Activated CD4-positive, CD25-positive, alpha-beta regulatory T cell treated with anti-CD3 and anti-CD28 coated beads, Interleukin-2, amount 50 U/mL, for 24 hours (primary cell): Measurements from ENCODE around the gene RABGAP1.

ENCODE experiments used
- ATAC-seq, 2 donors: fragments of 150-1000 bp; cut with Tn5 transposase; one replicate each; pipeline ENCODE4 v1.10.0; 2021; ENCODE audit warnings: mild to moderate bottlenecking in 1 of 2, moderate library complexity in 1 of 2

Gene RABGAP1

DNA sequence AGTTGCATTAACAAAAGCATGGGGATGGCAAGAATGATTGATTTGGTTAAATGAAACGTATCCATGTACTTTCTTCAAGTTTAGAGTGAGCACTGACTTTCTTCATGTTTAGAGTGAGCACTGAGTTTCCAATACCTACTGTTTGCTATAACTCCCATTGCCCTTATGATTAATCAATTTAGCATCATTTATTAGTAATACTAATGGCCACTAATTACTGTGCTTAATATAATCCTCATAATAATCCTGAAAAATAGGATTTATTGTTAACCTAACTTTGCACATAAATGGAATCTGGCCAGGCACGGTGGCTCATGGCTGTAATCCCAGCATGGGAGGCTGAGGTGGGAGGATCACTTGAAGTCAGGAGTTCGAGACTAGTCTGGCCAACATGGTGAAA is 70.6 kb downstream of the RABGAP1 start:
- no peak for ATAC-seq

DNA sequence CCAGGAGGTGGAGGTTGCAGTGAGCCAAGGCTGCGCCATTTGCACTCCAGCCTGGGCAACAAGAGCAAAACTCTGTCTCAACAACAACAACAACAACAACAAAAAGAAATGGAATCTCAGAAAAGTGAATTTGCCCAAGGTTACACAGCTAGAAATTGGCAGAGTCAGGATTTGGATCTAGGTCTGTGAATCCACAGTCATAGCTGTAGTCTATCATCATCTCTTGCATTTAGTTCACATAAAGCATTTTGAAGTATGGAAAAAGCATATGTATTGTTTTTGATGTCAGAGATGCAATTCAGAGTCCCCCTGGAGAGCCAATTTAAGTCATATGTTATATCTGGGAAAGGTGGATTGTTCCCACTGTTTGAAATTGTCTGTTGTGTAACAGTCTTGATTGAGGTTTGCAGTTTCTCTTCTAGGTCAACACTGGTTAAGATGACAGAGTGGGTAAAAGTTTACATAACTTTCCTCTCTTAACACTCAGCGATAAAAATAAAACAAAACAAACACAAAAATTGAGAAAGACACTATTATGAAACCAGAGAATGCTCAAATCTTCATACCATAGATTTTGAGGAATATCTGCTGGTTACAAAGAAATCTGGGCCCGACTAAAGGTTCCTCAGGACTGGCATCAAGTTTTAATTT is 71.2 kb downstream of the RABGAP1 start:
- ATAC-seq: no peak

DNA sequence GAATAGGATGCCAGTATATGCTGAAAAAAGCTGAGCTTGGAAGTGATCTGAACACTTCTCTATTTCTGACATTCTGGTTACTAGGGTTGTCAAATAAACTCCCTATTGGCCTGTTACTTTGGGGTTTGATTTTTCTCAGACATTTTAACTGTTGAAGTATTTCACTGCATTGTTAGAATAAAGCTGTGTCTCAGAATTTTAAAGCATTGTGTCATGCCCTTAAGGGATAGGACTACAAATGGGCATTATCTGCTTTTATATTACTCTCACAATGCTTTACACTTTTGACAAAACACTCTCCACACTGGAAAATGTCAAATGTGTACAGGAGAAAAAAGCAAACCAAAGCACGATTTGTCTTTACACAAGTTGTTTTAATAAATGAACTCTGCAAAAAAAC is 75.8 kb downstream of the RABGAP1 start:
- ATAC-seq: no peak

DNA sequence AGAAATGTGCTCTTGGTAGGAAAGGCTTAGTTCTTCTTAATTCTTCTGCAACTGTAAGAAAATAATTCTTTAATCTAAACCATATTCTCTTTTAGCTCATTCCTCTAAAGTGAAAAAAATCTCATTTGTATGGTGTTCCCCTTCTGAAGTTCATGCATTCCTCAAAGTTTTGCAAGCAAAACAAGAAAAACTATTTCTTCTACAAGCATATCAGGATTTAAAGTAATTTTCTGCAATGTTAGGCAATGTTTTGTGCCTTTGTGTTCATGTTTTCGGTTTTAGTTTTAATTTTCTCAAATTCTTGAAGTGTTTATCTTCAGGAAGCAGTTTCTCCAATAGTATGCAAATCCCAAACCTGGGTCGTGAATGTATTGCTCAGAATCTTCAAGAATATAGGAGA is 80.0 kb downstream of the RABGAP1 start:
- no peak for ATAC-seq

DNA sequence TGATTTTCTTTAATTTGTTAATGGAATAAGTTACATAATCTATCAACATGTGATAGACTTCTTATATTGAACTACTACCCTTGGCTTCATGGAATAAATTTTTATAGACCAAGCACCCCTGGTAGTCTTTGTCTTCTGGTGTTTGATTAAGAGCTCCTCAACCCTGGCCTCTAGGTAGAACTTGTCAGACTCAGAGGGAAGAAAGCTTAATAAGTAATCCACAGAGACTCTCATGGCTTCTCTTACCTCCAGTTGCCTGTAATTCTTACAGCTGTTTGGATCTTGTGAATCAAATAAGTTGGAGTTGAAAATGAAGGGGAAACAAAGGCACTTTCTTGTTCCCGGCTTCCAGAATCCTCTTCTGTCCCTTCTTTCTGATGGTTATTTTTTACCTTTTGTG is 85.6 kb downstream of the RABGAP1 start:
- no peak for ATAC-seq

DNA sequence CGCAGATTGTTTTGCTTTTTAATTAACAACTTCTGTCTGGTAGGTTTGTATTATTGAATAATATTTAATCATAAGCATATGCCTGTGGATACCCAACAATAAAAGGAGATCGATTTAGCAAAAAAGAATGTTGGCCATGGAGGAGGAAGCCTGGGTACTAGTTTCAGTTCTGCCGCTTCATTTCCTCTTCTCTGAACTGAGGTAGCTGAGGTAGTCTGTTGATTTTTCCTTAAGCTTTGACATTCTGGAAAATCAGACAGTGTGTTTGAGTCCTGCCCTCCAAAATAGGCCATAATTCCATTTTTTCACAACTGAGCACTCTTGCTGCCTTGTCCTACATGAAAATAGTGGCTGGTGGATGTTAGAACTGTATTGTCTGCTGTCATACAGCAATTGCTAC is 86.7 kb downstream of the RABGAP1 start:
- no peak for ATAC-seq

DNA sequence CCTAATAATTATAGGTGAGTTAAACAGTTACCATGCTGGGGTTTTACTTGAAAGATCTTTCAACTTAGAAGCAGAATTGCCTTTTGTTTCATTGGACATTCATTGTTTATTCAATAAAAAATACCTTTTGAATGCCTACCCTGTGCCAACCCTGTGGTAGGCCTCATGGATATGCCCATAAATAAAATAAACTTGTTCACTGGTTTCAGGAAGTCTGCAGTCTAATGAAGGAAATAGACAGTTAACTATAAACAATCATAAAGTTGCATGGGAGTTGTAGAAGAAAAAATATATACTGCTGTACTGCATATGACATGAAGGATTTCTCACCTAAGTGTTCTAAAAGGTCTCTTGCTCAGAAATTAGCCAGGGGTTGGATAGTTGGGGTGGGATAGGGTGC is 87.3 kb downstream of the RABGAP1 start:
- no peak for ATAC-seq

DNA sequence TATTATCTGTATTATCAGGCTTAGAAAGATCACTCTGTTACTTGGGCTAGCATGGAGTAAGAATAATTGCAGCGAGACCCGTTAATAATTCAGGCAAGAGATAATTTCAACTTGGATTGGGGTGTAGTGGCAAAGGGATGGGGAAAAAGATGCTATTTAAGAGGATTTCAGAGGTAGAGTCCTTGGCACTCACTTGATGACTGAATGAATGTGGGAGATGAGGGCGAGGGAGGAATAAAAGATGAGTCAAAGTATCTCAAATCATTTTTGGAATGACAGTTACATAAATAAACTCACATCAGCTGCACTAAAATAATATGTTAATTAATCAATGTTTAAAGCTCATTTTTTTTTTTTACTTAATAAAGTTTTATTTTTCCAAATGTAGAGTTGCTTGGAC is 88.2 kb downstream of the RABGAP1 start:
- ATAC-seq: no peak

DNA sequence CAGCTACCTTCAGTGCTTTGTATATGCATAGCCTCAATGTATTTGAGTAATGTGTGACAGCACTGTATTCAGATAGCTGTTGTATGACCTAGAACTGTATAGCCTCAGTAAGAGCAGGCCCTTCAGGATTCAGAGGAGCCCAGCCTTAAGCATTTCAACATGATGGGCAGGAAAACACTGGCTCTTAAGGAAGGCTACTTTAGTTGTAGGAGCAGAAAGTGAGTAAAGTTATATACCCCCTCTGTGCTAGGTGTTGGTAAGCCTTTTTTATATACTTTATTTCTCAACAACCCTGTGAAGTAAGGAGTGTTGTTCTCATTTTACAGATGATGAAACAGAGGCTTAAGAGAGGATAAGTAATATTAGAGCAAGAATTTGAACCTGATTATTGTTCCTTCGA is 91.1 kb downstream of the RABGAP1 start:
- no peak for ATAC-seq

DNA sequence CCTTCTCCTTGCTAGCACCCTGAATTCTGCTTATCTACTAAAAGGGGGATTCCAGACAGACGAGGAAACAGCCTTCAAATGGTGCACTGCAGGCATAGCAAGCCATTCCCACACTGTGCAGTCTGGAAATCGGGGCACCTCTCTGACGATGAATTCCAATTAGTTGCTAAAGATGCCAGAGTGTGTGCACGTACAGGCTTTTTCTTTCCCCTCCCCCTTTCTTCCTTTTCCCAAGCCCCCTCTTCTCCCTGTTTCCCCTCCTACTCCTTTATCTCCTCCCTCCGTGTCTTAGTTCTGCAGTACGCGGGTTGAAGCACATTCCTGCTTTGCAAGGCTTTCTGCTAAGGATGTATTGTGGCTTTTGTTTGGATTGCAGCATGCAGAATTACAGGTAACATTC is 92.5 kb downstream of the RABGAP1 start, which contains the start of gene GPR21:
Gene GPR21 (plus strand): TSS at position 316 of the 400 bp plus-strand sequence. CDS start 900 bp downstream, outside the sequence.
- no peak for ATAC-seq

DNA sequence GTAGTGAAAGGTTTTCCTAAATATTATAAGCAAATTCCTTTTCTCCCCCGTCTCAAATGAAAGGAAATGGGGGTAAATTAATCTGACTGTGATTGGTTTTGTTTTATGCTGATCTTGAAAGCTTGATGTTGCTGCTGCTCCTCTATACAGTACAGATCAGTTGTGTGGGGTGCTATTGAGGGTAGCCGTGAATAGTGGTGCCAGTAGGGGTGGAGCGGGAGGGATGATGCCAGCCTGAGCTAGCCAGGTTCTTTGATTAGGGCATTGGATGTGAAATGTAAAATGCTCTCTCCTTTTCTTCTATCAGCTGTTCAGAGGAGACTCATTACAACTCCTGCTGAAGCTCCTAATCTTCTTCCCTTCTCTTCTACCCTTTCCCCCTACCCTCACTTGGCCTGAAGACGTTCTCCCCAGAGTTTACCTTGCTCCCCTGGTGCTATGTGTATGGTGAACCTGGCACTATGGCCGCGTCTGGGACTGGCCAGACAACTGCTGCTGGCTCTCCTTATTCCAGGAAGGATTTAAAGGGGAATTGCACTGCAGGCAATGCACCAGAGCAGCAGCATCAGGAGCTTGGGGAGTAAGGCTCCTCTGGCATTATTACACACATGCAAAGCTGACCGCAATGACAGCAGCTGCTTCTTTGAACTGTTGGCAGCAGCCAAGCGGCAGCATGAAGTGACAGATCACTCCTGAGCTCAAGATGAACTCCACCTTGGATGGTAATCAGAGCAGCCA is 93.2 kb downstream of the RABGAP1 start:
- ATAC-seq: no peak

DNA sequence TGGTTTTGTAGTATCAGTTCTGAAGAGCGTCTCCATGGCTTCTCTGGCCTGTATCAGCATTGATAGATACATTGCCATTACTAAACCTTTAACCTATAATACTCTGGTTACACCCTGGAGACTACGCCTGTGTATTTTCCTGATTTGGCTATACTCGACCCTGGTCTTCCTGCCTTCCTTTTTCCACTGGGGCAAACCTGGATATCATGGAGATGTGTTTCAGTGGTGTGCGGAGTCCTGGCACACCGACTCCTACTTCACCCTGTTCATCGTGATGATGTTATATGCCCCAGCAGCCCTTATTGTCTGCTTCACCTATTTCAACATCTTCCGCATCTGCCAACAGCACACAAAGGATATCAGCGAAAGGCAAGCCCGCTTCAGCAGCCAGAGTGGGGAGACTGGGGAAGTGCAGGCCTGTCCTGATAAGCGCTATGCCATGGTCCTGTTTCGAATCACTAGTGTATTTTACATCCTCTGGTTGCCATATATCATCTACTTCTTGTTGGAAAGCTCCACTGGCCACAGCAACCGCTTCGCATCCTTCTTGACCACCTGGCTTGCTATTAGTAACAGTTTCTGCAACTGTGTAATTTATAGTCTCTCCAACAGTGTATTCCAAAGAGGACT is 94.2 kb downstream of the RABGAP1 start:
- ATAC-seq: no peak

DNA sequence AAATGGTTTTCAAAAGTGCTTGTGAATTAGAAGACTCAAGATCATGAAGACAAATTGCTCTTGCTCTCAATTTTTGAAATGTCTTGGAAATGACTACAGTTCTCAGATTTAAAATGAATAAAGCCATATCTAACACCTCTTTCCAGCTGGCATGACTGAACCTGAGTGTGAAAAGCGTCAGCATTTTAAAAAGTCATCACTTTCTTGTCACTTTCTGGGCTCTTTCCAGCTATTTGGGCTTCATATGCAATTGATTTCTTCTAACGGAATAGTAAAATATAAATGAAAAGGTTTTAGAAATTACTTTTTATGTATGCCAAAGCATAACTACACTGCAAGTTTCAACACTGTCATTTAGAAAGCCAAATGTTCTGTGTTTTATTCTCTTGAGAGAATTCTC is 95.0 kb downstream of the RABGAP1 start:
- ATAC-seq: no peak

DNA sequence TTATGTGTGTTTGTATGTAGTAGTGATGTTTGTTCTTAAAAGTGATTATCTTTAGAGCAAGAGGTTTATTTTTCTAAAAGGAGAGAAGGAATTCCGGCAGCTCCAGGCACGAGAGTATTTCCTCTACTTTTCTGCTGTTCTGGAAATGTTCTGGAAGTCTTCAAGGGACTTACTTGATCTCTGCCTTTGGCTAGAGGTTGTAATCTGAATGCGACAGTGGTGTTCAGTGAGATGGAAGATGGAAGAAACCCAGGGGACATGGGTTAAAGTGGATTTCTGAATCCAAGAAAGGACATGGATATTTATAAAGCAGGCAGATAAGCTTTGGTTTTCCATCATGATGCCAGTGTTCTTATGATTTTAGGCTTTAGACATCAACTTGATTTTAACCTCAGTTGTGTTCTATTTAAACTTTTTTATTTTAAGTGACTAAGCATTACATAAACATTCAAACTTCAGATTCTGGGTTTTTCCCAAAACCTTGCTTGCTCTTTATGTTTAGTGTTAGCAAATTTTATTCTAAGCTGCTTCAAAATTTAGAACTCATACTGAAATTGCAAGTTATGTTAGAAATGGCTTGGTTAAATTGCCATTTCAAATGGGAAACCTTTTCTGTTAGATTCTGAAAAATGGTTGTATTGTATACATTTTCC is 96.2 kb downstream of the RABGAP1 start:
- ATAC-seq: no peak

DNA sequence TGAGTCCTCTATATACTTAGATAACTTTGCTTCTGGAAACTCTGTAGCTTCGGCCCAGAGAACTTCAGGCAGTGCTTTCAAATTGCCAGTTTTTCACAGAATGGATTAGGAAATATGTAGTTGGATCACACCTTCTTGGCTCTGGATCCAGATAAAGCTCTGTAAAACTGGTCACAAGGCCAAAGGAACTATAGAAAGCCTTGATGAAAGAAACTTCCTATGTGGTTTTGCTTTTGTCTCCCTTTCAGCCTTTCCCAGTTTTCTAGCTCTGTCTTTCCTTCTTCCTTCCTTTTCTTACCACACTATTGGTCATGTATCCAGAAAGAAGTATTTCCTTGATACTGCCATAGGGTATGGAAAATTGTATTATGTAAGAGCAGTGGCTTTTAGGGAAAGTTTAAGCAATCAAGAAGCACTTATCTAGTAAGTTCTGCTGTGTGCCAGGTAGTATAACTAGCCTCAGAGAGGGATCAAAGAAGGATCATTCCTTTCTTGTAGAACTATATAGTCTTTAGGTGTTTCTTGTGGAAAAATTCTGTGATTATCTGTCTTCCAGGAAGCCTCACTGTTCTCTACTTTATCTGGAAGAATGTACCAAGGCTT is 98.9 kb downstream of the RABGAP1 start:
- no peak for ATAC-seq

DNA sequence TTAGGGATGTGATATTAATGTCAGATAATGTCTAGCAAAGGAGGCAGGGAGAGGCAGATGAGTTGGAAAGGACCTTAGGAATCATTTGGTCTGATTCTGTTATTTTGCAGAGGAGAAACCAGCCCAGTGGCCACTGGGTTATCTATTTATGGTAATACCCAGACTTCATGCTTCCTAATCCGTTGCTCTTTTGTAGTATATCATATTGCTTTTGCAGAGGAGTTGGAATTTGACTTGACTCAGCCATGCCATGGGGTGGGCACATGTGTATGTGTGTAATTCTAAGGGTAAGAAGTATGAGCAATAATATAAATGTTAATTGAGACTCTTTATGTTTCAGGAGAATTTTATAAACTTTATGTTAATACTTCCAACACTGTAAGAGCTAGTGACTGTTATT is 100.0 kb downstream of the RABGAP1 start:
- no peak for ATAC-seq

DNA sequence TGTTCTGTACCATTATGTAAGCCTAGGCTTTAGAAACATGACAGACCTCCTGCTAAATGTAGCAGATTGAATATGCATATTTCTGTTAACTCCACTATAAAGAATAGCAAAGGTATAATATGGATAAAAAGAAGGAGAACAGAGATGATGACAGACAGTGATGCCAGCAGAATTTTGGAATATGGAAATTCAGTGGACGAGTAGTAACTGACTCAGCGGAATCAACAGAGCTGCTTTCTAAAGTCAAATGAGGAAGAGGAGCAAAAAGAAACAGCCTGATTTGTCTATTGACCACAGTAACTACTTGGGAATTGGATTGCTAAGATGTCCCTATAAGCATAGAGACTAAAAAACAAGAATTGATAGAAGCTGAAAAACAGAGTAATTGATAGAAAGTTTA is 100.7 kb downstream of the RABGAP1 start:
- no peak for ATAC-seq

DNA sequence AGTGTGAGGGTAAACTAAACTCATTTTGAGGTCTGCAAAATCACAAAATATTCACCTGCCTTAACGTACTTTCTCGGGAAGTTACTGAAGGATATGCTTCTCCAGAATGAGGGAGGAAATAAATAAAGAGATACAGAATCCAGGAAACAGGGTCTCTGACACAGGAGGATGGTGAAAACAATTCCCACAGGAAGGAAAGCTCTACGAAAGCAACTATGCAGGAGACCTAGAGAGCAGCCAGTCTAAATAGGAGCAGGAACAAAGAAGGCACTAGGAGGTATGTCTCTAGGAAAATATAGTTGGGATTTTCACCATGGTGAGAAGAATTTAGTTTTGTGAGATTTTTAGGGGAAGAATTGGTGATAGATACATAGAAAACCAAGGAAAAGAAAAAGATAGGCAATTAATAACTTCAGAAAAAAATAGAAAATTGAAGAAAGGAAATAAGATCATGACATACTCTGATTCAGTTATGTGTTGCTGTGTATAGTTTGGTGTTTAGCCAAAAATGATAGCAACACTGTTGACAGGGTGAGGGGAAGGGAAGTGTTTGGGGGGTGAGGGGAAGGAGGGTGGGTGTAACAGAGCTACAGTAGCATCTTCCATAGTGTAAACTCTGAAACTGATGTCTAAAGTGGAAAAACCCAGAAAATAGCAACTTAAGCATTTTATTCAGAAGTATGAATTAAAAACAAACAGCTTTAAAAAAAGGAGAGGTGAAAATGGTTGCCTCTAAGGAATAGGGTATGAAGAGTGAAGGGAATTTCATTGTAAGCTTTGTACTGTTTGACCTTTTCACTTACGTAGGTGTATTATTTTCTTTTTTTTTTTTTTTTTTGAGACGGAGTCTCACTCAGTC is 102.5 kb downstream of the RABGAP1 start:
- ATAC-seq: no peak

DNA sequence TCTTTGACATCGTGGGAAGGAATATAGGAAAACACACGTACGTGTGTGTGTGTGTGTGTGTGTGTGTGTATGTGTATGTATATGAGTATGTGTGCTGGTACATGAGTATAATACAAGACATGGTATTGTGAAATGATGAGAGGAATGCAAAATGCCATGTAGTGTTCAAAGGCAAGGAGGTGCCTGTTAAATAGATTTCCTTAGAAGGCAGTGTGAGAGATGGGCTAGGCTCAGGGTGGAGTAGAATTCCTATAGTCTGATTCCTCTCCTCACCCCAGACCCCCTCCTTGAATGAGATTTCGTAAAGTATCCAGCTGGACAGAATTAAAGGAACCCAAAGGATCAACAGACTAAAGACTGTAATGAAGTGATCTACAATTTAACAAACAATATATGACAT is 103.8 kb downstream of the RABGAP1 start:
- ATAC-seq: no peak

DNA sequence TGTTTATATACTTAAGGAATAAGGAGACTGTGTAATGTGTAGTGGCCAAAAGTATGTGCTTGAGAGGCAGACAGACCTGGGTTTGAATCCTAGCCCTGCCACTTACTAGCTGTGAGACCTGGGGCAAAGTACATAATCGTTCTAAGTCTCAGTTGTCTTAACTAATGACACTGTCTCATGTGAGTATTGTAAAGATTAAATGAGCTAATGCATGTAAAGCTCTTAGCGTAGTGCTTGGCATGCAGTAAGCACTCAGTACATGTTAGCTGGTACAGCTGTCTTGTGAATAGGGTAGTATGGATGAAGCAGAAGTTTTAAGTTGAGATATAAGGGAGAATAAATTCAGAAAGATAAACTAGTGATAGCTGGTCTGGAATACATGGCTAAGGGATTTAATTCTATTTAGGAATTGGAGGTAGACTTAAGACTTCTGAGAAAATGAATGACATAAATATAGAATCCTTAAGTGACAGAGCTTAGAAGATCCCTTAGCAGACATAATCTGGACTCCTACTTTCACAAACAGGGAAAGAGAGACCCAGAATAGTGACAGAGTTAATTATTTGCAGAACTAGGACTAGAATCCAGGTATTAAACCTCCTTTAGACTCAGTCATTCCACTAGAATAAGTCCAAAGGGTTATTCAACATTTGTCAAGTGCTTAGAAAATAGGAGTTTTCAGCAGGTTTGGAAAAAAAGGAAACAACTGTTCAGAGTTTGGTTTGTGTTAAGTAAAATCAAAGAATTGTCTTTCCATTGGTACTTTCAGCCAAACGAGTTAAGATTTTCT is 105.8 kb downstream of the RABGAP1 start:
- ATAC-seq: no peak

DNA sequence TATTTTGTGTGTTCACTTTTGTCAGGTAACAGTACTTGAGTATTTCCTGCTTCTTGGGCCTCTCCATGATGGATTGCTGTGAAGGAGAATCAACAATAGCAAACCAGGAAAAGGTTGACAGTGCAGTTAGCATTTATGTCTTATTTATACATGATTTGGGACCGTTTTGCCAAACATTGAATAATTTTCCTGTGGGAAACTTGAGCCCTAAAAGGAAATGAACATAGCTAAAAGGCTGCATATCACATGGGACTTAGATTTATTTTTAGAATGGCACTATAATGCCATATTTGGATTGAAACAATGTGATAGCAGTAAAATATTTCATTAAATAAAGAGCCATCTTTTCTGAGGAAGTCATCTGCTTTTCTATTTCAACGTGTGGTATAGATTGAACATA is 107.9 kb downstream of the RABGAP1 start:
- ATAC-seq: no peak
